EL (cell line): ENCODE data around the gene YBX2.

Experiments
- DNase-seq: peaks from one replicate; pipeline ENCODE4 v3.0.0-alpha.2; 2016

The YBX2 gene

GRCh38 chr17:7322520-7323194 lies 28.2 kb upstream of the YBX2 start:
- no peak for DNase-seq

GRCh38 chr17:7321466-7321865 lies 27.0 kb upstream of the YBX2 start:
- DNase-seq = no peak

GRCh38 chr17:7318121-7318860 lies 23.9 kb upstream of the YBX2 start:
- no peak for DNase-seq

GRCh38 chr17:7317161-7317803 lies 22.8 kb upstream of the YBX2 start:
- DNase-seq = no peak

GRCh38 chr17:7315570-7316235 lies 21.3 kb upstream of the YBX2 start:
- DNase-seq = no peak

- DNase-seq = peak; percentile 86
These were observed 20.5 kb upstream of the YBX2 start, which contains the start of gene GPS2 for GRCh38 chr17:7314719-7315569. GPS2 (minus strand) TSS chr17:7315360; CDS start chr17:7315052, 308 bp downstream.

GRCh38 chr17:7313890-7314718 lies 19.7 kb upstream of the YBX2 start:
- peak; percentile 62 for DNase-seq

GRCh38 chr17:7313088-7313889 lies 18.9 kb upstream of the YBX2 start:
- peak; percentile 31 for DNase-seq

GRCh38 chr17:7312432-7313087 lies 18.1 kb upstream of the YBX2 start:
- no peak for DNase-seq

GRCh38 chr17:7311110-7311705 lies 16.8 kb upstream of the YBX2 start:
- no peak for DNase-seq

GRCh38 chr17:7309628-7310027 lies 15.2 kb upstream of the YBX2 start:
- no peak for DNase-seq

- peak; percentile 90 for DNase-seq
These were observed 14.4 kb upstream of the YBX2 start for GRCh38 chr17:7308625-7309433.

GRCh38 chr17:7307686-7308624 lies 13.5 kb upstream of the YBX2 start:
- DNase-seq = peak; percentile 38

- peak; percentile 100 for DNase-seq
These were observed 12.7 kb upstream of the YBX2 start, which contains the start of gene EIF5A for GRCh38 chr17:7306911-7307685. EIF5A (plus strand) TSS chr17:7307628; CDS start chr17:7309636, 2,008 bp downstream.

GRCh38 chr17:7304179-7304578 lies 9.7 kb upstream of the YBX2 start:
- no peak for DNase-seq

GRCh38 chr17:7296189-7296861 lies 1.9 kb upstream of the YBX2 start:
- DNase-seq = peak; percentile 86
